Stimulated activated CD8-positive, alpha-beta memory T cell treated with anti-CD3 and anti-CD28 coated beads, Interleukin-4, amount 100 ng/mL, for 4 hours (primary cell): ENCODE data around the gene FOXJ2.
A peak's percentile ranks its signal among the peaks of the same experiment; 100 is the strongest.
"Not testable (repeated sequence)": the region's sequence is repeated elsewhere in the genome, so short reads cannot be mapped to it uniquely, and the experiment has no call there.

Experiments
- DNase-seq, 2 donors: peaks; one replicate each; pipeline ENCODE4 v3.0.0-alpha.2; 2020; ENCODE audit warnings: low read depth in 2 of 2, low spot score in 1 of 2

FOXJ2 gene

GRCh38 chr12:8032242-8033152 lies at the start of gene FOXJ2:
FOXJ2 (plus strand) TSS chr12:8032716; CDS start chr12:8039833, 7,117 bp downstream.
- DNase-seq, result peak in 1 of 2 donors; percentile 63

GRCh38 chr12:7983019-7983418 lies 49.5 kb upstream of the FOXJ2 start:
- not testable (repeated sequence) for DNase-seq

- DNase-seq, result not testable (repeated sequence)
Measured at GRCh38 chr12:7983460-7983859, 49.1 kb upstream of the FOXJ2 start.

GRCh38 chr12:7984900-7985299 lies 47.6 kb upstream of the FOXJ2 start:
- no peak for DNase-seq

- DNase-seq, result no peak
Measured at GRCh38 chr12:7985802-7986418, 46.6 kb upstream of the FOXJ2 start.

GRCh38 chr12:7989827-7990491 lies 42.6 kb upstream of the FOXJ2 start:
- DNase-seq, result peak; percentile 16 to 40

- DNase-seq, result no peak
Measured at GRCh38 chr12:7991535-7991934, 41.0 kb upstream of the FOXJ2 start.

- no peak for DNase-seq
Measured at GRCh38 chr12:7994731-7995205, 37.7 kb upstream of the FOXJ2 start.

- peak; percentile 70 to 75 for DNase-seq
Measured at GRCh38 chr12:7995266-7995963, 37.1 kb upstream of the FOXJ2 start.

GRCh38 chr12:8000827-8001226 lies 31.7 kb upstream of the FOXJ2 start:
- DNase-seq, result not testable (repeated sequence)

- not testable (repeated sequence) for DNase-seq
Measured at GRCh38 chr12:8001496-8001895, 31.0 kb upstream of the FOXJ2 start.

GRCh38 chr12:8004897-8005296 lies 27.6 kb upstream of the FOXJ2 start:
- DNase-seq, result not testable (repeated sequence)

GRCh38 chr12:8011331-8011730 lies 21.2 kb upstream of the FOXJ2 start:
- no peak for DNase-seq

- DNase-seq, result no peak
Measured at GRCh38 chr12:8012651-8013309, 19.7 kb upstream of the FOXJ2 start.

GRCh38 chr12:8014836-8015235 lies 17.7 kb upstream of the FOXJ2 start:
- DNase-seq, result no peak

GRCh38 chr12:8018213-8018612 lies 14.3 kb upstream of the FOXJ2 start:
- not testable (repeated sequence) for DNase-seq

GRCh38 chr12:8018666-8019581 lies 13.6 kb upstream of the FOXJ2 start:
- no peak for DNase-seq

GRCh38 chr12:8026291-8026900 lies 6.1 kb upstream of the FOXJ2 start:
- peak; percentile 93 to 94 for DNase-seq

- no peak for DNase-seq
Measured at GRCh38 chr12:8027856-8028255, 4.7 kb upstream of the FOXJ2 start.
